ENCODE data around the gene PLEKHH1. TPM values are rescaled to one million over a fixed set of nuclear protein-coding genes. Genes with fewer than 3 reads are reported as not detected.

The PLEKHH1 gene
- 110 TPM for polyA plus RNA-seq
- long read RNA-seq, donor 1, full-length matches to known transcripts: 1 of 1 reads
- long read RNA-seq, donor 1, partial matches to known transcripts: 0 of 1 reads
- long read RNA-seq, donor 1, other reads (novel, unspliced or antisense): 0 of 1 reads
- long read RNA-seq, donor 2, partial matches to known transcripts: 0 of 3 reads
- long read RNA-seq, donor 2, other reads (novel, unspliced or antisense): 0 of 3 reads
- long read RNA-seq, donor 3: 0 reads
- long read RNA-seq, donor 4: 0 reads
- long read RNA-seq, donor 5: 0 reads
- long read RNA-seq, donor 6, partial matches to known transcripts: 0 of 1 reads
- long read RNA-seq, donor 6, other reads (novel, unspliced or antisense): 0 of 1 reads
- long read RNA-seq, donor 7, partial matches to known transcripts: 0 of 5 reads
- long read RNA-seq, donor 7, other reads (novel, unspliced or antisense): 5 of 5 reads
- long read RNA-seq, donor 8: 0 reads
- long read RNA-seq, donor 9, partial matches to known transcripts: 0 of 1 reads
- long read RNA-seq, donor 9, other reads (novel, unspliced or antisense): 0 of 1 reads
- long read RNA-seq, donor 10, full-length matches to known transcripts: 5 of 110 reads
- long read RNA-seq, donor 10, partial matches to known transcripts: 105 of 110 reads
- long read RNA-seq, donor 10, other reads (novel, unspliced or antisense): 0 of 110 reads
- long read RNA-seq, donor 11: 0 reads

DNA sequence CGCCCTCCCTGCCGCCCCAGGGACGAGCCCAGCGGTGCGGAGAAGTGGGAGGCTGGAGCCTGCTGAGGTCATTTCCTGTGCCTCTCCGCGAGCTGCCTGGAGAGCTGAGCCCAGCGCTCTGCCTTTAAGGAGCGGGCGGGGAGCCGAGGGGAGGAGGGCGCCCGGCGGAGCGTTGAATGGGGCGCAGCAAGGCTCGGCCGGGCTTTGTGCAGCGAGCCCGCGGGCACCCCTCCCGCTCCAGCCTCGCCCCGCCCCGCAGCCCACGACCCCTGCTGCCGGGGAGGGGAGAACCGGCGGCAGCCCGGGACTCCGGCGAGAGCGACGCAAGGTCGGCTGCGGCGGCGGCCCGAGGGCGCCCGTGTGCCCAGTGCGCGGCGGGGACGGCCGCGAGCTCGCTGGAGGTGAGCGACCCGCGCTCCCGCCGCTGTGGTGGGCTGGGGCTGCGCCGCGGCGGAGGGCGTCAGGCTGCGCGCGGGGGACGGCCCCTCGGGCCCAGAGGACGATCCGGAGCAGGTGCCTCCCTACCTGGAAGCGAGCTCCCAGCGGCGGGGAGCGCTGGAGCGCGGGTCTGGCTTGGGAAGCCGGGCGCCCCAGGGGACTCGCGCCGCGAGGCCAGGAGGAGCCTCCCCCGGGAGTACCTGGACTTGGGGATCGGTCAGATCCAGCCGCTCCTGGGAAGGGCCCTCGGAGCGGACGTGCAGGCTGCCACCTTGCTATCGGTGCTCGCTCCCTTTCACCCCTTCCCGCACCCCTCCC is at the start of gene PLEKHH1:
Gene PLEKHH1, plus strand, starts transcription at position 293 of the 756 bp plus-strand sequence. CDS start 8,578 bp downstream, outside the sequence.
- H3K27ac ChIP-seq (ENCODE audit: low read length): peak within 1 kb of the TSS; percentile 93
- peaks cover 10% of the 10 kb centered on the region for H3K4me1 ChIP-seq (ENCODE audit: control insufficient read depth, insufficient read depth, low read length)

DNA sequence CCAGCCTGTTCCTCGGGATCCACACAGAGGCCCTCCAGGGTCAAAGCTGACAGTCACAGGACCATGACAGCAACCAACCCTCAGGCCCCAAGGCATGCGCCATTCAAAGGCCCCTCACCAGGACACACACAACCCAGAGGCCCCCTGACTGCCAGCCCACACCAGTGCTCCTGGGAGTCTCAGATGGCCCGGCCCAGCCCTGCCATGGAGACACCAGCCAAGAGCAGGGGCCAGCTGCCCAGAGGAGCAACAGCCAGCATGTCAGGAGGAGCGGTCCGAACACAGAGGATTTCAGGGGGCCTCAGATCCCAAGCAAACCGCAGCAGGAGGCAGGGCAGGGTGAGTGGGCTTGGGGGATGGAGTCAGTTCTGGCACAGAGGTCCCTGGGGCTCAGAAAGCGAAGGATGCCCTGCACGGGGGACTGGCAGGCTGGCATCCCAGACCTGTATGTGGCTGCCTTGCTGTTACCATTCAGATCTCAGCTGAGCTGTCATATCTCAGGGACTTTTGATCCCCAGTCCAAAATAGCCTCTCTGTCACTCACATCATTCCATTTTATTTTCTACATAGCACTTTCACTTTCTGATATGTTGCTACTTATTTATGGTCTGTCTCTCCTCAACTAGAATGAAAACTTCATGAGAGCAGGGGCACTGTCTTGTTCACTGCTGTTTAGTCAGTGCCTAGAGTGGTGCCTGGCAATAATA is 49.4 kb upstream of the PLEKHH1 start:
- Histone ChIP-seq H3K36me3 (ENCODE audit: control insufficient read depth, insufficient read depth, low read length) (peaks cover 23% of the 10 kb centered on the region), H3K27ac (ENCODE audit: low read length) (no peak overlapping the region), H3K4me1 (ENCODE audit: control insufficient read depth, insufficient read depth, low read length) (peaks cover 4% of the 10 kb centered on the region), H3K9me3 (ENCODE audit: control insufficient read depth, low read depth, low read length) (no peaks in the 10 kb centered on the region), H3K4me3 (ENCODE audit: low read length) (no peak overlapping the region), H3K27me3 (ENCODE audit: control insufficient read depth, insufficient read depth, low read length) (no peaks in the 10 kb centered on the region)
- peak in 1 of 2 donors; percentile 41 for DNase-seq
- no CpG with 5 or more reads among the region's 8 CpGs for WGBS (ENCODE audit: insufficient coverage, low lambda C conversion rate)

More for the DNA sequence above, at the start of gene PLEKHH1:
- Histone ChIP-seq H3K9me3 (ENCODE audit: control insufficient read depth, low read depth, low read length) (no peaks in the 10 kb centered on the region), H3K36me3 (ENCODE audit: control insufficient read depth, insufficient read depth, low read length) (no peaks in the 10 kb centered on the region), H3K27me3 (ENCODE audit: control insufficient read depth, insufficient read depth, low read length) (no peaks in the 10 kb centered on the region), H3K4me3 (ENCODE audit: low read length) (peak within 1 kb of the TSS; percentile 66)
- peak; percentile 83 to 94 for DNase-seq
- WGBS (ENCODE audit: insufficient coverage, low lambda C conversion rate): no CpG with 5 or more reads among the region's 86 CpGs

DNA sequence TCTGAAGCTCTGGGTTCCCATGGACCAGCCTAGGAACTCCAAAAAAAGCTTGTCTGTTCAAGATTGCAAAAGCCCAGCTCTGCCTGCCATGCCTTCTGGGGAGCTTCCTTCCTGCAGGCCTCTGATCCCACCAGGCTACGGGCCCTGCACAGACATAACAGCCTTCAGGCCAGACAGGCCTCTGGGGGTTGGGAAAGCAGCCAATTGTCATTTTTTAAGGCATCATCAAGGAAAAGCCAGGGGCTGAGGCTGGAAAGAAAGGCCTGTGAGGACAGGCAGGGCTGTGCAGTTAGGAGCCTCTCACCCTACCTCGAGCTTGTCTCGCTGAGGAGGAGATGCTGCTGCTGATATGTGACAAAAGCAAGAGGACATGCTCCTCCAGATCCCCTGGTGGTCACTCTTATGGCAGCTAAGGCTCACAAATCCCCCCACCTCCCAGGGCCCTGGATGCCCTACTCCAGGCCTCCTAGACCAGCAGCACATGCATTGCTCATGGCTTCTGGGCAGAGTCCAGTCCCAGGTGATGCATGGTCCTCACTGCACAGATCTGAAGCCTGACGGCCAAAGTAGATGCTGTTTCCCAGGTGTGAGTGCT is 47.5 kb upstream of the PLEKHH1 start:
- Histone ChIP-seq H3K27ac (ENCODE audit: low read length) (no peak overlapping the region), H3K27me3 (ENCODE audit: control insufficient read depth, insufficient read depth, low read length) (no peaks in the 10 kb centered on the region), H3K36me3 (ENCODE audit: control insufficient read depth, insufficient read depth, low read length) (peaks cover 23% of the 10 kb centered on the region), H3K4me3 (ENCODE audit: low read length) (no peak overlapping the region), H3K4me1 (ENCODE audit: control insufficient read depth, insufficient read depth, low read length) (peaks cover 4% of the 10 kb centered on the region), H3K9me3 (ENCODE audit: control insufficient read depth, low read depth, low read length) (no peaks in the 10 kb centered on the region)
- DNase-seq: no peak
- WGBS (ENCODE audit: insufficient coverage, low lambda C conversion rate): no CpG with 5 or more reads among the region's 4 CpGs

DNA sequence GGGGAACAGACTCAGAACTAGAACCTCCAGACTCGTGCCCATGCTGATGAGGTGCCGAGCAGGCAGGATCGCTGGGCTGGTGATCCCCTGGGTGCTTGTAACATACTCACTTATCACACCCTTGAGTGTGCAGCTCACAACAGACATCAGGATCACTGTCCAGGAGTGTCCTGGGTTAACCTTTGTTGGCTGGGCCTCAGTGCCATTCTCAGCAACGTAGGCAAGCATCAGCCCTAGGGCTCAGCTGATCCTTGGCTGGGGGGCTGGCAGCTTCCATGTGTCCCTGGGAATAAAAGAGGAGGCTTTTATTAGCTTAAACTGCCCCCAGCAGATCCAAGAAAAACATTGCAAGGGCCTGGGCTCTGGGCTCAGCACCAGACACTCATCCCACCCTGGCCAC is 46.2 kb upstream of the PLEKHH1 start:
- no CpG with 5 or more reads among the region's 4 CpGs for WGBS (ENCODE audit: insufficient coverage, low lambda C conversion rate)
- DNase-seq: no peak
- H3K4me3 ChIP-seq (ENCODE audit: low read length): no peak overlapping the region
- H3K4me1 ChIP-seq (ENCODE audit: control insufficient read depth, insufficient read depth, low read length): peaks cover 4% of the 10 kb centered on the region
- no peaks in the 10 kb centered on the region for H3K27me3 ChIP-seq (ENCODE audit: control insufficient read depth, insufficient read depth, low read length)
- no peaks in the 10 kb centered on the region for H3K9me3 ChIP-seq (ENCODE audit: control insufficient read depth, low read depth, low read length)
- H3K36me3 ChIP-seq (ENCODE audit: control insufficient read depth, insufficient read depth, low read length): peaks cover 21% of the 10 kb centered on the region
- H3K27ac ChIP-seq (ENCODE audit: low read length): no peak overlapping the region

DNA sequence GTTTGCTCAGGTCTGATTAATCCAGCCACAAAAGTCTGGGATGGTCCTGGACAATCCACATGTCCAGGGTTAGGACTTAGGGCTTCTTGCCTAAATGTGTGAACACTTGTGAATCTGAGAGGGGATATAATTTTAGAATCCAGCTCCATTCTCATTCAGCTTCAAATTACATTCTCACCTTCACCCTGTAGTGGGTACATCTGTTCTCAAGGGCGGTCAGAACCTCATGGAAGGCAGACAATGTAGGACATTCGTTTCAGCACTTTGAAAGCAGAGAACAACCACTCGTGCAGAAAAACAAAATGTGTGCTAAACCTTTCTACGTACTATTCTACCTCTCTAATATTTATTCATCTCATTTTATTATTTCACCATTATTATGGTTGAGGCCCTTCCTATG is 45.8 kb upstream of the PLEKHH1 start:
- Histone ChIP-seq H3K4me3 (ENCODE audit: low read length) (no peak overlapping the region), H3K27ac (ENCODE audit: low read length) (no peak overlapping the region), H3K36me3 (ENCODE audit: control insufficient read depth, insufficient read depth, low read length) (peaks cover 20% of the 10 kb centered on the region), H3K9me3 (ENCODE audit: control insufficient read depth, low read depth, low read length) (no peaks in the 10 kb centered on the region), H3K27me3 (ENCODE audit: control insufficient read depth, insufficient read depth, low read length) (no peaks in the 10 kb centered on the region), H3K4me1 (ENCODE audit: control insufficient read depth, insufficient read depth, low read length) (peaks cover 4% of the 10 kb centered on the region)
- WGBS (ENCODE audit: insufficient coverage, low lambda C conversion rate): 100% methylated on average over 1 of the region's 4 CpGs
- no peak for DNase-seq

DNA sequence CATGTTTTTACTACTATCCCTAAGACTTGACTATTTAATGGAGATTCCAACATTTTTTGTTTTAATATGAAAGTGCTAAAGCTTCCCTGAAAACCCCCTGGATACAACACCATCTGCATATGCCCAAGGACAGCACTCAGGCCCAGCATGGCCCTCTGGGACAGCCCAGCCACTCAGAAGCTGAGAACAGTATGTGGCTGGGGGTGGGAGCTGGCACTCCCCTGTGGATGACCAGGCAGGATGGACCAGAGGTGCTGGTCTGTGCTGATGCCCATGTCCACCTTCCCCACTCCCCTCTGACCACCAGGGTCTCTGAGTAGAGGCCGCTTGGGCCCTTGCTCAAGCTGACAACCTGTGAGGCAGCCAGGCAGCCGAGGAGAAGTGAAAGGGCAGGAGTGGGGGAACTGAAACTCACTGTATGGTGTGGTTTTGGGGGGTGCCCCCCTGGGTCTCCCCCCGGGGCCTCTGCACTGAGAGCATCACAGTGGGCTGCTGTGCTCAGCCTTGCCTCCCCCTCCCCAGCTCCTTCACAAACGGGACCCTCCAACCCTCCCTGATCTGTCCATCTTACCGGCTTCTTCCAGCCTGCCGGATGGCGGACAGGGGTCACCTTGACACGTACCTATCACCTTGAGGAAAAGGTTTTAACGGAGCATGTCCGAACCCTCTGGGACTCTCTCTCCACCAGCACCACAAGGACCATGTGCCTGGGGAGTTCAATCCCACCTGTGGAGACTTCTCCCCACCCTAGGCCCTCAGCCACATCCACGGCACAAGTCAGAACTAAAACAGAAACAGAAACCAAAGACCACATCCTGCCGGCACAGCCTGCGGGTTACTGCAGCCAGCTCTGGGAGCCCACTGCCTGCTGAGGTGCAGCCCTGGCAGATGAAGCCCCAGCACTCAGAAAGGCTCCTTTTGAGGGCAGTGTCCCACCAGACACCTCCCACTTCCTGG is 44.9 kb upstream of the PLEKHH1 start, which contains the start of gene TMEM229B:
Gene TMEM229B, minus strand, starts transcription at position 785 of the 957 bp plus-strand sequence. CDS start 14,798 bp downstream, outside the sequence.
- WGBS (ENCODE audit: insufficient coverage, low lambda C conversion rate): no CpG with 5 or more reads among the region's 13 CpGs
- peak in 1 of 2 donors; percentile 47 for DNase-seq
- peaks cover 16% of the 10 kb centered on the region for H3K36me3 ChIP-seq (ENCODE audit: control insufficient read depth, insufficient read depth, low read length)
- no peaks in the 10 kb centered on the region for H3K27me3 ChIP-seq (ENCODE audit: control insufficient read depth, insufficient read depth, low read length)
- peaks cover 4% of the 10 kb centered on the region for H3K9me3 ChIP-seq (ENCODE audit: control insufficient read depth, low read depth, low read length)
- H3K27ac ChIP-seq (ENCODE audit: low read length): no peak within 1 kb of the TSS
- H3K4me3 ChIP-seq (ENCODE audit: low read length): no peak within 1 kb of the TSS
- peaks cover 4% of the 10 kb centered on the region for H3K4me1 ChIP-seq (ENCODE audit: control insufficient read depth, insufficient read depth, low read length)

DNA sequence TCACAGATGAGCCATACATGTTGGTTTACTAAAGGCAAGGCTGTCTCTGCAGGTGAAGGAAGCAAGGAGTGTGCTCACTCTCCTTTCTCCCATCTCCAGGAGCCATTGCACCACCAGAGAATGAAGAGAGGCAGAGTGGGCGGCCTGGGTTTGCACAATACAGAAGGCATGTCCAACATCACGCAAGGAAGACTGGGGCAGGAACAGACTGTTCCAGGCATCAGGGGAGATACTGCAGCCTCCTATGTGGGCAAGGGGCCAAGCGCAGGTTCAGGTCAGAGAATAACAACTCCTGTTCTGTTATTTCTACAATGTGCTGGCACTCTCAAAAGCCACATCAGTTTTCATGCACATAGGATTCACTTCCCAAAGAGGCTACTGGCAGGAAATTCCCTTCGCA is 42.9 kb upstream of the PLEKHH1 start:
- no peaks in the 10 kb centered on the region for H3K4me1 ChIP-seq (ENCODE audit: control insufficient read depth, insufficient read depth, low read length)
- no peak overlapping the region for H3K4me3 ChIP-seq (ENCODE audit: low read length)
- 100% methylated on average over 1 of the region's 4 CpGs for WGBS (ENCODE audit: insufficient coverage, low lambda C conversion rate)
- peaks cover 11% of the 10 kb centered on the region for H3K36me3 ChIP-seq (ENCODE audit: control insufficient read depth, insufficient read depth, low read length)
- H3K27ac ChIP-seq (ENCODE audit: low read length): no peak overlapping the region
- no peak for DNase-seq
- no peaks in the 10 kb centered on the region for H3K27me3 ChIP-seq (ENCODE audit: control insufficient read depth, insufficient read depth, low read length)
- H3K9me3 ChIP-seq (ENCODE audit: control insufficient read depth, low read depth, low read length): peaks cover 9% of the 10 kb centered on the region

DNA sequence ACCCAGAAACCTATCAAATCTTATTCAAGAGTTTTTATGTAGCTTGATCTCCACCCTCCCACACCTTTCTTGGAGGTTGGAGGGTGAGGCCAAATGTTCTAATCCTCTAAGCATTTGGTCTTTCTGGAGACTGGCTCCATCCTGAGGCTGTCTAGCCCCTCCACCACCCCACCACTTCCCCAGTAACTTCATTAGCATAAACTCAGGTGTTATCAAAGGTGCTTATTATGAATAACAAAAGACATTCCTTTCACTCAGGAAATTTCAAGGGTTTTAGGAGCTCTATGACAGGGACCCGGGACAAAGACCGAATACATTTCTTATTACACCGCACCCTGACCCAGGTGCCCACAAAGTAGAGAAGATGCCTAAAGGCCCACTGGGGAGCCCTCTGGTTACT is 41.8 kb upstream of the PLEKHH1 start:
- peaks cover 9% of the 10 kb centered on the region for H3K9me3 ChIP-seq (ENCODE audit: control insufficient read depth, low read depth, low read length)
- no CpG with 5 or more reads among the region's 3 CpGs for WGBS (ENCODE audit: insufficient coverage, low lambda C conversion rate)
- no peak overlapping the region for H3K27ac ChIP-seq (ENCODE audit: low read length)
- H3K36me3 ChIP-seq (ENCODE audit: control insufficient read depth, insufficient read depth, low read length): peaks cover 4% of the 10 kb centered on the region
- H3K27me3 ChIP-seq (ENCODE audit: control insufficient read depth, insufficient read depth, low read length): no peaks in the 10 kb centered on the region
- DNase-seq: no peak
- no peaks in the 10 kb centered on the region for H3K4me1 ChIP-seq (ENCODE audit: control insufficient read depth, insufficient read depth, low read length)
- no peak overlapping the region for H3K4me3 ChIP-seq (ENCODE audit: low read length)
